PFSK-1 (cell line): ENCODE results near the gene ARHGDIB.

ENCODE experiments used
- FOXP2 ChIP-seq: optimal IDR thresholded peaks from 2 replicates; pipeline ENCODE3; 2011; ENCODE audit warnings: borderline replicate concordance, control low read depth, inconsistent platforms; ENCODE audit not compliant: insufficient read depth; ENCODE audit errors: extremely low read length, extremely low read depth
- POLR2AphosphoS5 ChIP-seq: IDR thresholded peaks from 2 replicates; pipeline ENCODE4 v1.6.1; 2012; ENCODE audit warnings: low read depth, mild to moderate bottlenecking, control low read depth, low read length, moderate library complexity
- SIN3A ChIP-seq: IDR thresholded peaks from 2 replicates; pipeline ENCODE4 v1.6.1; 2012; ENCODE audit warnings: mild to moderate bottlenecking, low read length, moderate library complexity, borderline replicate concordance; ENCODE audit not compliant: insufficient read depth
- TAF1 ChIP-seq: IDR thresholded peaks from 2 replicates; pipeline ENCODE4 v1.6.1; 2012; ENCODE audit warnings: low read length, control low read depth, borderline replicate concordance; ENCODE audit not compliant: insufficient read depth
- TF ChIP-seq, protein P1 (sequence below), 2 experiments: IDR thresholded peaks; 2 replicates each; pipeline versions ENCODE4 v1.6.1 to v1.8.0; 2011 to 2012; ENCODE audit warnings: low read depth in 2 of 2, low read length in 2 of 2, control low read depth in 1 of 2, inconsistent platforms in 1 of 2, mild to moderate bottlenecking in 1 of 2, moderate library complexity in 1 of 2; ENCODE audit not compliant: insufficient read depth in 1 of 2

ARHGDIB gene

DNA sequence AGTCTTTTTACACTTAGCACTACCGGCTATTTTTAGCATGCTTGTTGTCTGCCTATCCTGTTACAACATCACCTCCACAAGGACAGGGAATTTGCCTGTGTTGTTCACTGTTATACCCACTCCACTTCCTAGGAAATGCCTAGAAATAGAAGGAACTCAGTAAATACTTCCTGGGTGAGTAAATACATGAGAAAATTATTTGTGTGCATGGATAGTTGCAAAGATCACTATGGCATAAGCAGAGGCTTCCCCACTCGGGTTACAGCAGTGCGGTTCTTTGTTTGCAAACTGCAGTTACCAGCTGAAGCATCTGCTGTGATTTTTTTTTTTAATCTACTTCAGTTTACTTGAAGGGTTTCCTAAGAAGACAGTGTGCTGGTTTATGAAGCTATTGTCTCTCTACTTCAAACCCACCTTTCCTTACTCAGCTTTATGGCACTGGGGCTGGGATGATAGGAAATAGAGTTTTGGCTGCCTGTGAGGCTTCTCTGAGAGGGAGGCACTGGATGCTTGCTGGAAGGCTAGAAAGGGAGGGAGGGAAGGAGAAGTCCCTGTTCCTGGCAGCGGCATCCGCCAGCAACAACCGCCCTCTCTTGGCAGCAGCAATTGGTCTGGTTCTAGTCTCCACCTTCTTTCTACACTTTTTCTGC lies 40.5 kb upstream of the ARHGDIB start:
- TF ChIP-seq TAF1: no peak
- TF ChIP-seq, protein P1, sequence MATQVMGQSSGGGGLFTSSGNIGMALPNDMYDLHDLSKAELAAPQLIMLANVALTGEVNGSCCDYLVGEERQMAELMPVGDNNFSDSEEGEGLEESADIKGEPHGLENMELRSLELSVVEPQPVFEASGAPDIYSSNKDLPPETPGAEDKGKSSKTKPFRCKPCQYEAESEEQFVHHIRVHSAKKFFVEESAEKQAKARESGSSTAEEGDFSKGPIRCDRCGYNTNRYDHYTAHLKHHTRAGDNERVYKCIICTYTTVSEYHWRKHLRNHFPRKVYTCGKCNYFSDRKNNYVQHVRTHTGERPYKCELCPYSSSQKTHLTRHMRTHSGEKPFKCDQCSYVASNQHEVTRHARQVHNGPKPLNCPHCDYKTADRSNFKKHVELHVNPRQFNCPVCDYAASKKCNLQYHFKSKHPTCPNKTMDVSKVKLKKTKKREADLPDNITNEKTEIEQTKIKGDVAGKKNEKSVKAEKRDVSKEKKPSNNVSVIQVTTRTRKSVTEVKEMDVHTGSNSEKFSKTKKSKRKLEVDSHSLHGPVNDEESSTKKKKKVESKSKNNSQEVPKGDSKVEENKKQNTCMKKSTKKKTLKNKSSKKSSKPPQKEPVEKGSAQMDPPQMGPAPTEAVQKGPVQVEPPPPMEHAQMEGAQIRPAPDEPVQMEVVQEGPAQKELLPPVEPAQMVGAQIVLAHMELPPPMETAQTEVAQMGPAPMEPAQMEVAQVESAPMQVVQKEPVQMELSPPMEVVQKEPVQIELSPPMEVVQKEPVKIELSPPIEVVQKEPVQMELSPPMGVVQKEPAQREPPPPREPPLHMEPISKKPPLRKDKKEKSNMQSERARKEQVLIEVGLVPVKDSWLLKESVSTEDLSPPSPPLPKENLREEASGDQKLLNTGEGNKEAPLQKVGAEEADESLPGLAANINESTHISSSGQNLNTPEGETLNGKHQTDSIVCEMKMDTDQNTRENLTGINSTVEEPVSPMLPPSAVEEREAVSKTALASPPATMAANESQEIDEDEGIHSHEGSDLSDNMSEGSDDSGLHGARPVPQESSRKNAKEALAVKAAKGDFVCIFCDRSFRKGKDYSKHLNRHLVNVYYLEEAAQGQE (IDR thresholded peaks at IDR 0.05; ENCODE audit: insufficient read depth in 1 of 2, low read depth in 2 of 2, low read length in 2 of 2): no peak
- no peak for TF ChIP-seq FOXP2
- no peak for TF ChIP-seq SIN3A
- TF ChIP-seq POLR2AphosphoS5: no peak

DNA sequence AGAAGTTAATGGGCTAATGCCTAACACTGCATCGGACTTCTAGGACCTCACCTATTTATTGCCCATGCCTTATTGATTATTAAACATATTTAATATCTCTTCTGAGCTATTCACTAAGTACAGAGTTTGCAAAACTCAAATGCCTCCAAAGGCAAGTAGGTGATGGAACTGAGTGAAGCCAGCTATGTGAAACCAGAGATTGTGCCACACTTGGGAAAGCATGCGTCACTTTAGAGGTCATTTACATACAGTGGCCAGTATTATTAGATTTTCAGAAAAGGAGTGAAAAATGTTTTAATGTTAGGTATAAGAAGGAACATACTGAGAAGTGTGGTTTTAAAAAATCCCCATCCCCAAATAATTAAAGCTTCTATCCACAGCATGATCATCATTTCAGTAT lies 39.2 kb upstream of the ARHGDIB start:
- TF ChIP-seq, protein P1 (IDR thresholded peaks at IDR 0.05; ENCODE audit: insufficient read depth in 1 of 2, low read depth in 2 of 2, low read length in 2 of 2): no peak
- TF ChIP-seq TAF1 (no peak), FOXP2 (no peak), POLR2AphosphoS5 (no peak), SIN3A (no peak)

DNA sequence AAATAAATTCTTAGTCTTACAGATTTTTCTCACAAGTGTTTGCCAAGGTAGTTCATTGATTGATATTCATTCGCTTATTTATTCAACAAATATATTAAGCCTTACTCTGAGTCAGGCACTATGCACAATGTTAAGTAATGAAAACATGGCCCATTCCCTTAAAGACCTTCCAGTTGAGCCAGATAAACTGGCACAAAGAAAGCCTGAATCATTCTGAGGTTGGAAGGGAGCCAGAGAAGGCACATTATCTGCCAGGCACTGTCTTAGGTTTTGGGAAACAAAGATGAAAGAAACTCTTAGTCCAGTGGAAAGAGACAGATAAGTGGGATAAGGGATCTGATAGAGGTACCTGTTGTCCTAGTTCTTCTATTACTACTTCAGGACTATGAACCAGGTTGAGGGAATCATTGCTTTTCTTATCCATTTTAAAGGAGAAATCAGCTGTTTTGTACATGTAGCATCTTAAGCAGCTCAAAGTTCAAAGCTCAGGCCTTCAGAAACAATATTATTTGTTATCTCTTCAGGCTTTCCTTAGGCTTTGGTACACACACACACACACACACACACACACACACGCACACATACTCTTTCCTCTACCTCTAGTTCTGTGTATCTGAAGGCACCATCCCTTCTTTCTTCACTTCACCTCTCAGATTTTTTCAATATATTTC lies 38.4 kb upstream of the ARHGDIB start:
- TF ChIP-seq FOXP2: no peak
- TF ChIP-seq SIN3A: no peak
- no peak for TF ChIP-seq POLR2AphosphoS5
- TF ChIP-seq, protein P1 (IDR thresholded peaks at IDR 0.05; ENCODE audit: insufficient read depth in 1 of 2, low read depth in 2 of 2, low read length in 2 of 2): no peak
- no peak for TF ChIP-seq TAF1

DNA sequence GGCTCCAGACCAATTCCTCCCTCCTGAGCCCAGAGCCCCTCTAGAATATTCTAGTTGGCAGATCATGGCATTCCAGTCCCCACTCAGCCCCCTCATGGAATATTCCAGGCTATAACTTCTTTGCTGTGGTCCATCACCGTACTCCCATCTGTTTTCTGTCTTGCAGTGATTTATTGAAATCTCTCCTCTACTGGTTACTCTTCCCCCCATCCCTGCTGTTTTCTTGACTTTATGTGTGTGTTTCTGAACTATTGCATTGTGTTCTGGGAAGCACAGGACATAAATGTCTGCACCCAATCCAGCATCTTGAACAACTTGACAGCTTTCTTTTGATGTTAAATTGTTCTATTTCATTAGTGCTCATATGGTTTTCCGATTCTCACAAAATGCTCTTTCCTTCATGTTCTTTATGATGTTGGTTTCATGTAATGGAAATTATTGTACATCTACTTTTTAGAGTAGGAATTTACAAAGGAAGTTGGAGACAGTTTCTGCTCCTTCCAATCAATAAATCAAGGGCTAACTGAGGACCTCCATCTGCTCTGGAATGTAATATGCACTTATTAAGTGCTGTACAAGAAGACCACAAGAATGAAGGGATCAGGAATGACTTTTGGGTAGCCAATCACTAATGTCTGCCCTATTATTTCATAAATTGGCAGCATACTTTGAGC lies 37.8 kb upstream of the ARHGDIB start:
- no peak for TF ChIP-seq FOXP2

DNA sequence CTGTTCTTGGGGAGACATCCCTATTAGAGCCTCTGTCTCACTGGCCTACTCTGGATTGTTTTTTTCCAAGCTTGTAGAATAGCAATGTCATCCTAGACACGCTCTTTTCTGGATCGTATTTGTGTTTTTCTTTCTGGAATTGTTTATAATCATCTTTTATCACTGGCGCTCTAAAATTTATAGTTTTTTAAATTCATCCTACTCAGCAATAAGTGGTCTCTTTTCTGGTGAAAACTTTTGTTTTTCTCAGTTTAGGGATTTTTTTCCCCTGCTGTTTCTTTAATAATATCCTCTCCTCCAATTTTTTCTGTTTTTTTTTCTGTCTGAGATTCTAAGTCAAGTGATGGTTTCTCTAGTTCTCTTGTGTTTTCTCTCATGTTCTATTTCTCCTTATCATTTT lies 36.6 kb upstream of the ARHGDIB start:
- no peak for TF ChIP-seq TAF1
- TF ChIP-seq FOXP2: no peak
- TF ChIP-seq, protein P1 (IDR thresholded peaks at IDR 0.05; ENCODE audit: insufficient read depth in 1 of 2, low read depth in 2 of 2, low read length in 2 of 2): no peak
- TF ChIP-seq POLR2AphosphoS5: no peak
- TF ChIP-seq SIN3A: no peak
